Keratinocyte (primary cell): ENCODE data around the gene SIGLEC9. TPM values are rescaled to one million over a fixed set of nuclear protein-coding genes. Genes with fewer than 3 reads are reported as not detected.
"Not testable (repeated sequence)": the region's sequence is repeated elsewhere in the genome, so short reads cannot be mapped to it uniquely, and the experiment has no call there.

Source experiments
- DNase-seq: peaks from one replicate; pipeline ENCODE4 v3.0.0-alpha.2; 2011; ENCODE audit warnings: low read depth, missing footprints, low spot score
- FAIRE-seq: peaks from 2 replicates; lab custom pipeline; 2011; peaks lifted over from hg19 to GRCh38; lab: Jason Lieb, UNC
- H2AFZ ChIP-seq: 2 replicates; pipeline ENCODE4 v1.6.0; 2012; ENCODE audit warnings: low read length, control low read depth, inconsistent platforms; ENCODE audit not compliant: control insufficient read depth
- H3K27ac ChIP-seq: 2 replicates; pipeline ENCODE4 v1.5.1; 2011; ENCODE audit warnings: low read length; ENCODE audit not compliant: control insufficient read depth, insufficient read depth
- H3K27me3 ChIP-seq: 3 replicates; pipeline ENCODE4 v1.6.0; 2011; ENCODE audit warnings: low read length; ENCODE audit not compliant: control insufficient read depth, insufficient read depth; ENCODE audit errors: extremely low read depth
- H3K36me3 ChIP-seq, 2 experiments: 2 replicates in 1 of 2; 3 replicates in 1 of 2; pipeline ENCODE4 v1.5.1; 2011; ENCODE audit warnings: low read length in 2 of 2, mild to moderate bottlenecking in 1 of 2; ENCODE audit not compliant: control insufficient read depth in 2 of 2, insufficient read depth in 2 of 2; ENCODE audit errors: extremely low read depth in 1 of 2
- H3K4me1 ChIP-seq: 3 replicates; pipeline ENCODE4 v1.5.1; 2011; ENCODE audit warnings: low read length; ENCODE audit not compliant: control insufficient read depth, insufficient read depth; ENCODE audit errors: extremely low read depth
- H3K4me2 ChIP-seq: 3 replicates; pipeline ENCODE4 v1.6.0; 2011; ENCODE audit warnings: low read depth, low read length; ENCODE audit not compliant: control insufficient read depth, insufficient read depth; ENCODE audit errors: extremely low read depth
- H3K4me3 ChIP-seq, 3 experiments: fragments of 200-600 bp in 1 of 3; sonication (generic) in 1 of 3; 2 replicates in 2 of 3; 3 replicates in 1 of 3; pipeline ENCODE4 v1.5.1; 2011 to 2016; ENCODE audit warnings: low read length in 3 of 3, mild to moderate bottlenecking in 3 of 3, control low read depth in 2 of 3, inconsistent platforms in 1 of 3, low read depth in 1 of 3, mixed read lengths in 1 of 3, mixed run types in 1 of 3, moderate library complexity in 1 of 3; ENCODE audit not compliant: control insufficient read depth in 2 of 3, insufficient read depth in 2 of 3; ENCODE audit errors: extremely low read depth in 1 of 3
- H3K79me2 ChIP-seq: 2 replicates; pipeline ENCODE4 v1.6.0; 2012; ENCODE audit warnings: low read length; ENCODE audit not compliant: control insufficient read depth, insufficient read depth
- H3K9ac ChIP-seq: 3 replicates; pipeline ENCODE4 v1.6.0; 2011; ENCODE audit warnings: low read length; ENCODE audit not compliant: control insufficient read depth, insufficient read depth; ENCODE audit errors: extremely low read depth
- H3K9me1 ChIP-seq: 3 replicates; pipeline ENCODE4 v1.6.0; 2011; ENCODE audit warnings: low read length; ENCODE audit not compliant: control insufficient read depth, insufficient read depth; ENCODE audit errors: extremely low read depth
- H3K9me3 ChIP-seq: 2 replicates; pipeline ENCODE4 v1.5.1; 2012; ENCODE audit warnings: low read depth, low read length; ENCODE audit not compliant: control insufficient read depth
- H4K20me1 ChIP-seq: 3 replicates; pipeline ENCODE4 v1.6.0; 2011; ENCODE audit warnings: low read length; ENCODE audit not compliant: control insufficient read depth, insufficient read depth; ENCODE audit errors: extremely low read depth
- CTCF ChIP-seq, 3 experiments: IDR thresholded peaks in 1 of 3; conservative IDR thresholded peaks in 1 of 3; optimal IDR thresholded peaks in 1 of 3; 2 replicates in 2 of 3; 3 replicates in 1 of 3; pipeline versions ENCODE3 to v1.5.1; 2011; ENCODE audit warnings: low read length in 3 of 3, mild to moderate bottlenecking in 3 of 3, moderate library complexity in 2 of 3, control low read depth in 1 of 3, inconsistent platforms in 1 of 3; ENCODE audit not compliant: insufficient read depth in 2 of 3; ENCODE audit errors: extremely low read depth in 1 of 3
- EZH2 ChIP-seq: IDR thresholded peaks from one replicate; pipeline ENCODE4 v1.6.1; 2012; ENCODE audit warnings: inconsistent platforms, mild to moderate bottlenecking, low read length, moderate library complexity
- dilution Hi-C: fragments of 300-500 bp; cut with MboI; formaldehyde crosslinking; loops from one replicate; pipeline ENCODE4 v1.7.0; 2020; ENCODE audit warnings: low sequenced_read_pairs; ENCODE audit not compliant: extremely low pct_ligation_motif_present
- polyA plus RNA-seq, 5 experiments: library from polyadenylated mRNA; depleted of rRNA in 3 of 5; stranded (reverse) in 3 of 5; stranded (forward) in 1 of 5; unstranded in 1 of 5; fragments of >200 nt; gene quantifications; 1 replicate in 1 of 5; 2 replicates in 3 of 5; 3 replicates in 1 of 5; pipeline versions ENCODE4 v1.2.1 to v1.2.3, GENCODE V29; 2011 to 2012; ENCODE audit warnings: missing spikeins in 2 of 5, low read depth in 1 of 5, low replicate concordance in 1 of 5

Gene SIGLEC9
- polyA plus RNA-seq, 1 donor (not counting 4 experiments of a cell fraction or from before 2014, with no cell fraction given): not detected

- no peaks in the 10 kb centered on the region for H3K4me1 ChIP-seq
- no peaks in the 10 kb centered on the region for H3K36me3 ChIP-seq
- peaks cover 7% of the 10 kb centered on the region for H3K27me3 ChIP-seq
- H4K20me1 ChIP-seq: no peaks in the 10 kb centered on the region
- no peak overlapping the region for H3K4me2 ChIP-seq
- H3K9me3 ChIP-seq: no peaks in the 10 kb centered on the region
- dilution Hi-C loops: no loop called here
- H3K27ac ChIP-seq: no peak overlapping the region
- no peak for DNase-seq
- no peak overlapping the region for H3K4me3 ChIP-seq
- FAIRE-seq: no peak
- H3K79me2 ChIP-seq: no peaks in the 10 kb centered on the region
- TF ChIP-seq CTCF (optimal IDR thresholded peaks at IDR 0.05 in 1 of 3, IDR thresholded peaks at IDR 0.05 in 1 of 3, conservative IDR thresholded peaks at IDR 0.05 in 1 of 3; ENCODE audit: extremely low read depth in 1 of 3, insufficient read depth in 2 of 3, low read length in 3 of 3) (no peak), EZH2 (no peak)
- no peak overlapping the region for H2AFZ ChIP-seq
- no peaks in the 10 kb centered on the region for H3K9me1 ChIP-seq
- H3K9ac ChIP-seq: no peak overlapping the region
Observed at GRCh38 chr19:51141181-51141580, 16.5 kb downstream of the SIGLEC9 start.

GRCh38 chr19:51142119-51142518 lies 17.4 kb downstream of the SIGLEC9 start, which contains the start of gene SIGLEC7:
Gene SIGLEC7, plus strand, starts transcription at chr19:51142301. Its CDS starts 69 bp downstream, at chr19:51142370.
- DNase-seq (no peak), FAIRE-seq (no peak)
- peaks cover 7% of the 10 kb centered on the region for H3K27me3 ChIP-seq
- no peaks in the 10 kb centered on the region for H3K9me1 ChIP-seq
- TF ChIP-seq CTCF (optimal IDR thresholded peaks at IDR 0.05 in 1 of 3, IDR thresholded peaks at IDR 0.05 in 1 of 3, conservative IDR thresholded peaks at IDR 0.05 in 1 of 3; ENCODE audit: extremely low read depth in 1 of 3, insufficient read depth in 2 of 3, low read length in 3 of 3) (no peak), EZH2 (no peak)
- H3K9me3 ChIP-seq: no peaks in the 10 kb centered on the region
- H2AFZ ChIP-seq: no peak within 1 kb of the TSS
- no peaks in the 10 kb centered on the region for H3K79me2 ChIP-seq
- dilution Hi-C loops: no loop called here
- H3K9ac ChIP-seq: no peak within 1 kb of the TSS
- H4K20me1 ChIP-seq: no peaks in the 10 kb centered on the region
- H3K36me3 ChIP-seq: no peaks in the 10 kb centered on the region
- no peak within 1 kb of the TSS for H3K4me2 ChIP-seq
- no peak within 1 kb of the TSS for H3K27ac ChIP-seq
- no peak within 1 kb of the TSS for H3K4me3 ChIP-seq
- no peaks in the 10 kb centered on the region for H3K4me1 ChIP-seq

- not testable (repeated sequence) for H3K9me3 ChIP-seq, FAIRE-seq, H3K4me1 ChIP-seq
Observed at GRCh38 chr19:51142809-51143475, 18.2 kb downstream of the SIGLEC9 start.

More at GRCh38 chr19:51142809-51143475, 18.2 kb downstream of the SIGLEC9 start:
- H3K36me3 ChIP-seq, H2AFZ ChIP-seq, H3K4me2 ChIP-seq, dilution Hi-C loops, H3K9me1 ChIP-seq, H4K20me1 ChIP-seq, H3K79me2 ChIP-seq, H3K9ac ChIP-seq, H3K27me3 ChIP-seq, H3K27ac ChIP-seq, H3K4me3 ChIP-seq, DNase-seq: not testable (repeated sequence)
